Thoracic aorta (tissue), 2 donors: Measurements from ENCODE around the gene USP48. TPM values are rescaled to one million over a fixed set of nuclear protein-coding genes. Genes with fewer than 3 reads are reported as not detected.

Experiments used
- ATAC-seq: fragments of 150-250 bp; one replicate; pipeline ENCODE4 v1.8.0; 2017; ENCODE audit warnings: low read depth; ENCODE audit not compliant: insufficient number of reproducible peaks, low FRiP score
- DNase-seq: peaks from one replicate; pipeline ENCODE4 v3.0.0-alpha.2; 2020; ENCODE audit warnings: low spot score
- H3K27ac ChIP-seq, 2 donors: fragments of 200-600 bp; sonication (generic); 1 replicate in 1 of 2; 2 replicates in 1 of 2; pipeline ENCODE4 v1.5.1; 2016; ENCODE audit warnings: mild to moderate bottlenecking in 2 of 2, moderate library complexity in 2 of 2
- H3K27me3 ChIP-seq: fragments of 200-600 bp; sonication (generic); replicated peaks from 2 replicates; pipeline ENCODE4 v1.6.0; 2016; ENCODE audit warnings: mild to moderate bottlenecking; ENCODE audit not compliant: insufficient read depth
- H3K36me3 ChIP-seq: fragments of 200-600 bp; sonication (generic); one replicate; pipeline ENCODE4 v1.5.1; 2016
- H3K4me1 ChIP-seq, 2 donors: fragments of 200-600 bp; sonication (generic); 1 replicate in 1 of 2; 2 replicates in 1 of 2; pipeline versions ENCODE4 v1.5.1 to v1.6.0; 2016; ENCODE audit warnings: low read depth in 2 of 2, mild to moderate bottlenecking in 1 of 2; ENCODE audit not compliant: control insufficient read depth in 1 of 2
- H3K4me3 ChIP-seq: fragments of 200-600 bp; sonication (generic); 2 replicates; pipeline ENCODE4 v1.5.1; 2016; ENCODE audit warnings: mild to moderate bottlenecking
- H3K9me3 ChIP-seq: fragments of 200-600 bp; sonication (generic); 2 replicates; pipeline ENCODE4 v1.5.1; 2016
- CTCF ChIP-seq: fragments of 200-600 bp; sonication (generic); IDR thresholded peaks from one replicate; pipeline ENCODE4 v1.5.1; 2019; ENCODE audit warnings: antibody characterized with exemption
- total RNA-seq, 2 donors: library from RNA; depleted of rRNA; stranded (reverse); fragments of >200 nt; gene quantifications; one replicate each; pipeline versions ENCODE4 v1.1.0 to v1.2.3, GENCODE V29; 2016

Gene USP48
- total RNA-seq, 2 donors from 2014 or later, result 48.9 to 77.5 TPM

DNA sequence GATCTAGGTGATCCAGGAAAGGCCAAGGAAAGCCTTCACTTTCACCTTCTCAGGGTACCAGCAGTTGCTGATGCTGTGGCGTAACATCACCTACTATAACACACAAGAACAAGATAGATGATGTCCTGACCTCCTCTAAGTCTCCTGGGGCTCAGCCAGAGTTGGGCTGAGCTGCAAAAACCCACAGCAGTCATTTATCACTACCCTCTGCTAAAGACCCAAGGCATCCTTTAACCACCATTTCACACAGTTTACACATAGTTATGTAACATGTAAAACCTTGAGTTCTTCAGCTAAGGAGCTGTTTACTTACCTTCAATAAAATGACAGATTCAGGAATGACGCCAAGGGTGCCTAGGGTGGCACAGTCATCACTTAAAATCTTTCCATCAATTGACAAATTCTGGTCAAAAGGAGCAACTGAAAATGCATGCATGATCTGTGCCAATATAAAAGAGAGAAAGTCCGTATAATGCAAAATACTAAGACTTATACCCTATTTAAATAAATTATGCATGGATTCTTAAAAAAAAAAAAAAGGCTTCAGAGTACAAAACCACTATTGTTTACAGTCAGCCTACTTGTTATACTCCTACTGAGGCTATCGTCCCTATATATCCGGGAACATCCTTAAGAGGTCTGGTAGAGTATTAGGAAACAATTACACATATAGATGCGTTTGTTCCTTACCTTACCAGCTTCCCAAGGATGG lies 93.1 kb downstream of the USP48 start:
- Histone ChIP-seq H3K36me3 (peaks cover 47% of the 10 kb centered on the region), H3K4me1 (no peaks in the 10 kb centered on the region), H3K4me3 (no peak overlapping the region), H3K27me3 (no peaks in the 10 kb centered on the region), H3K9me3 (no peaks in the 10 kb centered on the region), H3K27ac (no peak overlapping the region)
- DNase-seq (no peak), ATAC-seq (no peak)
- no peak for TF ChIP-seq CTCF

DNA sequence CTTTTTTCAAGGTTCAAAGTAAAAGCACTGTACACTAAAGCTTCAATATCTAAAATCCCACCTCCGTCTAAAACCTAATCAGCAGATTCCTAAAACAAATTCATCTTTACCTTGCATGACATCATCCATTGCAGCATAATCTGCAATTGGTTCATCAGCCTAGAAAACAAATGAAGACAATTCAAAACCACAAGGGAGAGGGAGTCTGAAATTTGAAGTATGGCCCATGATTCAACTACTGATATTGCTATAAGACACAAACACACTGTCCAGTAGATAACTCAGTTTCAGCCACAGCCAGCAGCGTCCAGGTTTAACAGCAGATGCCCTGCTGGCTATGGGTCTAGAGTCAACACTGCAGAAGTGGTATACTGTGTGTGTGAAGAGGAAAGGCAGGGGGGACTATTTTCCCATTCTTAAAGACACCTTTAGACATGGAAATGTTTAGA lies 95.8 kb downstream of the USP48 start:
- ATAC-seq (no peak), DNase-seq (no peak)
- TF ChIP-seq CTCF, result no peak
- Histone ChIP-seq H3K27ac (no peak overlapping the region), H3K27me3 (no peaks in the 10 kb centered on the region), H3K4me1 (no peaks in the 10 kb centered on the region), H3K4me3 (no peak overlapping the region), H3K9me3 (no peaks in the 10 kb centered on the region), H3K36me3 (peaks cover 33% of the 10 kb centered on the region)

DNA sequence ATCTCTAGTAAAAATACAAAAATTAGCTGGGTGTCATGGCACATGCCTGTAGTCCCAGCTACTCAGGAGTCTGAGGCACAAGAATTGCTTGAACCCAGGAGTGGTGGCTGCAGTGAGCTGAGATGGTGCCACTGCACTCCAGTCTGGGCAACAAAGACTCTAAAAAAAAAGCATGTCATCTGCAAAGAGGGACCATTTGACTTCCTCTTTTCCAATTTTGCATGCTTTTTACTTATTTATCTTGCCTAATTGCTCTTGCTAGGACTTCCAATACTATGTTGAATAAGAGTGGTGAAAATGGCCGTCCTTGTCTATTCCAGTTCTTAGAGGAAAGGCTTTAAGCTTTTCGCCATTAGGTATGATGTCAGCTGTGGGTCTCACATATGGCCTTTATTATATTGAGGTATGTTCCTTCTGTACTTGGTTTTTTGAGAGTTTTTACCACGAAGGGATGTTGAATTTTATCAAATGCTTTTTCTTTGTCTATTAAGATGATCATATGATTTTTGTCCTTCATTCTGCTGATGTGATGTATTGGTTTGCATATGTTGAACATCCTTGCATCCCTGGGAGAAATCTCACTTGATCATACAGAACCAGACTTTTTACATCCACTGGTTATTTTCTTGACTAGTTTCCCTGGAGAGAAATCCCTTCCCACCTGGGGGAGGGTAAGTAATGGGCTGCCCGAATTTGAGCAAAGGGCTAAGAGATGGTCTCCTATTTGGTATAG lies 96.8 kb downstream of the USP48 start:
- ATAC-seq, result no peak
- H3K9me3 ChIP-seq, result no peaks in the 10 kb centered on the region
- no peak for DNase-seq
- TF ChIP-seq CTCF, result no peak
- H3K36me3 ChIP-seq, result peaks cover 28% of the 10 kb centered on the region
- no peak overlapping the region for H3K4me3 ChIP-seq
- H3K27me3 ChIP-seq, result no peaks in the 10 kb centered on the region
- no peak overlapping the region for H3K27ac ChIP-seq
- H3K4me1 ChIP-seq, result no peaks in the 10 kb centered on the region

DNA sequence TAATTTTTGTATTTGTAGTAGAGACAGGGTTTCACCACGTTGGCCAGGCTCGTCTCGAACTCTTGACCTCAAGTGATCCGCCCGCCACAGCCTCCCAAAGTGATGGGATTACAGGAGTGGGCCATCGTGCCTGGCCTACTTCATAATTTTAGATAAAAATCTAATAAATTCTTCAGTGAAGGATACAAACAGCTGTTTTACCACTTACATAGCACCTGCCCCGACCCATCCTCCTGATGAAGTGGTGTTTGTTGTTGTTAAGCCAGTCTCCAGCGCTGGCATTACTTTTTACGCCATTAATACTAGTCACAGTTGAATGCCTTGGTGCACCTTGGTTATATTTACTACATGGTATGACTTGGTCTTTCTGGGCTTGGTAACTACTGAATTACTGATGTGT lies 101.5 kb downstream of the USP48 start:
- Histone ChIP-seq H3K27ac (no peak overlapping the region), H3K4me3 (no peak overlapping the region), H3K4me1 (no peaks in the 10 kb centered on the region), H3K27me3 (no peaks in the 10 kb centered on the region), H3K9me3 (no peaks in the 10 kb centered on the region), H3K36me3 (peaks cover 8% of the 10 kb centered on the region)
- DNase-seq (no peak), ATAC-seq (no peak)
- no peak for TF ChIP-seq CTCF

DNA sequence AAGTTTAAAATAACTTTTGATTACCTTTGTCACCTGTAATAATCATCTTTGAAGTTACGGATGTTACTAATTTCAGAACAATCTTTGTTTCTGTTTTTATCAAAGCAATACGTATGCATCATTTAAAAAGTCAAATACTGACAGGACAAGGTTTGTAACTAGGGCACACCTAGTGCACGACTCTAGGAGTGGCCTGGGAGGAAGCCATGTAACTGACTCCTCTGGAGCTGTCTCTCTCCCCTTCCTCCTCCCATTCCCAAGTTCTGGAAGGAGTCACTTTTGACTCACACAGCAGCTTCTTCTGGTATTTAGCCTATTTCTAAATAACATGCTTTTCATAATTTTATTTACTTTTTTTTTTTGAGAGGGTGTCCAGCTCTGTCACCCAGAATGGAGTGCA lies 102.0 kb downstream of the USP48 start:
- DNase-seq, result no peak
- TF ChIP-seq CTCF, result no peak
- H3K4me3 ChIP-seq, result no peak overlapping the region
- H3K27ac ChIP-seq, result no peak overlapping the region
- ATAC-seq, result no peak
- no peaks in the 10 kb centered on the region for H3K4me1 ChIP-seq
- H3K27me3 ChIP-seq, result no peaks in the 10 kb centered on the region
- H3K9me3 ChIP-seq, result no peaks in the 10 kb centered on the region
- H3K36me3 ChIP-seq, result peaks cover 7% of the 10 kb centered on the region
